LNCAP (cell line): ENCODE results near the gene PGF.

Experiments
- TF ChIP-seq, protein P1 (sequence below): fragments of 450-650 bp; IDR thresholded peaks from 2 replicates; pipeline ENCODE4 v1.5.1; 2017; ENCODE audit warnings: mild to moderate bottlenecking

PGF gene

DNA sequence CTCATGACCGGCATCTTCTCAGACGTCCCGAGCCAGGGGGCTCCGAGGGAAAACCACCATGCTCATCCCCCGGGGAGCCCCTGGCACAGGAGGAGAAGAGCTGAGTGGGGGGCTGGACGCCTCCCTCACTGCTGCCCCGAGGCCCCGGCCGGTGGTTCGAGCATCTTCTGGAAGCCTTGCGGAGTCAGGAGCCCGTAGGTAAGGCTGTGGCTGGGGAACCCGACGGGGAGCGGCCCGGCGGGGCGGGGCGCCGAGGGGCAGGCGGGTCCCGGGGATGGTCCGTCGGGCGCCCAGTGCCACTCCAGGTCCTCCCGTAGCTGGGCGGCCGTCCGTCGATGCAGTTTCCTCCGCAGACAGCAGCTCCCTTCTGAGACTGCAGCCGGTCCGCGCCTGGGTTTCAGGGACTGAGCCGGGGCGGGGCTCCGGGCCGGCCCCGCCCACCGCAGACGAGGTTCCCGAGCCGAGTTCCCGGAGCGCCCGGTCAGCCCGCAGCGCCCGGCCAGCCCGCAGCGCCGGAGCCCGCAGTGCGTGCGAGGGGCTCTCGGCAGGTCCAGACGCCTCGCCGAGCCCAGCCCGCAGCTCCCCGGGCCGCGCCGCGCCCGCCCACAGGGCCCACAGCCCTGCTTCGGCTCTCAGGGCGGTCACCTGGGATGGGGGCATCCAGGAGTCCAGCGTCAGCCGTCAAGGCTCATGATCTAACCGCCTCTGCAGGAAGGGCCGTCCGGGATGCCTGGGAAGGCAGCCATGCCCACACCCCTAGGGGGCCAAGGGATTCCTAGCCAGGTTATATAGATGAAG lies at the start of gene PGF:
Gene PGF, minus strand, starts transcription at position 369 of the 798 bp plus-strand sequence. Its CDS starts 355 bp downstream, at position 14.
- TF ChIP-seq, protein P1, sequence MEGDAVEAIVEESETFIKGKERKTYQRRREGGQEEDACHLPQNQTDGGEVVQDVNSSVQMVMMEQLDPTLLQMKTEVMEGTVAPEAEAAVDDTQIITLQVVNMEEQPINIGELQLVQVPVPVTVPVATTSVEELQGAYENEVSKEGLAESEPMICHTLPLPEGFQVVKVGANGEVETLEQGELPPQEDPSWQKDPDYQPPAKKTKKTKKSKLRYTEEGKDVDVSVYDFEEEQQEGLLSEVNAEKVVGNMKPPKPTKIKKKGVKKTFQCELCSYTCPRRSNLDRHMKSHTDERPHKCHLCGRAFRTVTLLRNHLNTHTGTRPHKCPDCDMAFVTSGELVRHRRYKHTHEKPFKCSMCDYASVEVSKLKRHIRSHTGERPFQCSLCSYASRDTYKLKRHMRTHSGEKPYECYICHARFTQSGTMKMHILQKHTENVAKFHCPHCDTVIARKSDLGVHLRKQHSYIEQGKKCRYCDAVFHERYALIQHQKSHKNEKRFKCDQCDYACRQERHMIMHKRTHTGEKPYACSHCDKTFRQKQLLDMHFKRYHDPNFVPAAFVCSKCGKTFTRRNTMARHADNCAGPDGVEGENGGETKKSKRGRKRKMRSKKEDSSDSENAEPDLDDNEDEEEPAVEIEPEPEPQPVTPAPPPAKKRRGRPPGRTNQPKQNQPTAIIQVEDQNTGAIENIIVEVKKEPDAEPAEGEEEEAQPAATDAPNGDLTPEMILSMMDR, result no peak

DNA sequence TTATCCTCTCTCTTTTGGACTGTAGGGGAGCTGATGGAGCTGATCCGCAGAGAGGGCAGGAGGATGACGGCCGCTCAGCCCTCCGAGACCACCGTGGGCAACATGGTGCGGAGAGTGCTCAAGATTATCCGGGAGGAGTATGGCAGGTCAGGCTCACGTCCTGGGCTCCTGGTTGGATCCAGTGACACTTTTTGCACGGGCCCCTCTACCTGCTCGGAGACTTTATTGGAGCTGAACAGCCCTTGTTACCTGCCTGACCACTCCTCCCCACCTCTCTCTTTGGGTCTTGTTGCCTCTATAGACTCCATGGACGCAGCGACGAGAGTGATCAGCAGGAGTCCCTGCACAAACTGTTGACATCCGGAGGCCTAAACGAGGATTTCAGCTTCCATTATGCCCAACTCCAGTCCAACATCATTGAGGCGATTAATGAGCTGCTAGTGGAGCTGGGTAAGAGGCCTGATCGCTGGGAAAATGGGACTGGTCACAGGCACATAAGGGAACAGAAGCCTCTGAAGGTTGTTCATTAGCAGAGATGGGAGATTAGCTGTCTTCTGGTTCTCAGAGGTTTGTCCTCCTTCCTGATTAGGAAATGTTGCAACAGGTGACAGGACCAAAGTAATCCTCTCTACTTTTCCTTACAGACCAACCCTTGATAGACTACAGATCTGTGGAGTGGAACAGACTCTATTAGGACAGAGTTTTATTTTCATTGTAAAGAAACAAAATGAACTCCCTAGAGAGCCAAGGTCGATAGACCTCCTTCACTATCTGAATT lies 48.0 kb upstream of the PGF start:
- TF ChIP-seq, protein P1, result no peak

DNA sequence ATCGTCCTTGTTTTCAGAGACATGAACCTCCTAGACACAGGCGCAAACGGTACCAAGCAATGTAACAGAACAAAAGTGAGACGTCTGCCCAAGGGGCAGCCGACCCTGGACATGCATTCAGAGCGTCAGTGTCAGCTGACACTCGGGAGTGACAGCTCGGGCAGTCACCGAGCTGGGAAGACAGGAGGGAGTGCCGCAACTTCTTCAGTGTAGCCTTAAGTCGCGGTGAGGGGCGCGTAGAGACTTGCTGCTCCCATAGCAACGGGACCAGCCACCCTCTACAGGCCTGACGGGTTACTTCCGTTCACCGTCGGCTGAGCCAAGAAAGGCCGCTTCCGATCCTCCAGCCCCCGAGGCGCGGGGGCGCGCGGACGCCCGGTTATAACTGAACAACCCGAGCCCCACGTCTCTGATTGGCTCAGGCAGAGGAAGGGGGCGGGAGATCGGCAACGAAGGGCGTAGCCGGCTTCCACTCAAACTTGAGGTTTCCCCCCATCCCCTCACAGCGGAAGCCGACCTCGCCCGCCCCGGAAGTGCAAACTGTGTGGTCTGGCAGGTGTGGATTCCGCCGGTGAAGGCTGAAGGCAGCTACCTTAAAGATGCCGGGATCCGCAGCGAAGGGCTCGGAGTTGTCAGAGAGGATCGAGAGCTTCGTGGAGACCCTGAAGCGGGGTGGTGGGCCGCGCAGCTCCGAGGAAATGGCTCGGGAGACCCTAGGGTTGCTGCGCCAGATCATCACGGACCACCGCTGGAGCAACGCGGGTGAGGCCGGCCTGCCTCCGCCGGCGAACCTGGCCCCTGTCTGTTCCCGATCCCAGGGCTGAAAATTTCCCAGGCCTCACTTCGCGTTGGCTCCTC lies 47.2 kb upstream of the PGF start, which contains the start of gene EIF2B2:
Gene EIF2B2, plus strand, starts transcription at position 530 of the 858 bp plus-strand sequence. Its CDS starts 70 bp downstream, at position 600.
- TF ChIP-seq, protein P1, result no peak

DNA sequence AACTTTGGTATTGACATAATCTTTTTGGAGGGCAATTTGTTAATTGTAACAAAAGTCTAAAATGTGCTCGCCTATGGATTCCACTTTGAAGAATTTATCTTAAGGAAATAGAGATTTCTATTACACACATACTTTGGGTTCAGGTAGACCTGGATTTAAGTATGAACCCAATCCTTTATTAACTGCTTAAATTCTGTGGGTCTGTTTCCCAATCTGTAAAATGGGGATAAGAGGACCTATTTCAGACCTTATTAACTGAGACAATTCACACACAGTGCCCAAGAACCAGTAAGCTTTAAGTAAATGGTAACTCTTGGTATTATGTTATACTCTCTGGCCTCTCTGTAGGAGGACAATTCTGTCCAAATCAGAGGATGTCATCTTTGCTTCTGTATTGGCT lies 46.5 kb upstream of the PGF start:
- TF ChIP-seq, protein P1, result no peak

DNA sequence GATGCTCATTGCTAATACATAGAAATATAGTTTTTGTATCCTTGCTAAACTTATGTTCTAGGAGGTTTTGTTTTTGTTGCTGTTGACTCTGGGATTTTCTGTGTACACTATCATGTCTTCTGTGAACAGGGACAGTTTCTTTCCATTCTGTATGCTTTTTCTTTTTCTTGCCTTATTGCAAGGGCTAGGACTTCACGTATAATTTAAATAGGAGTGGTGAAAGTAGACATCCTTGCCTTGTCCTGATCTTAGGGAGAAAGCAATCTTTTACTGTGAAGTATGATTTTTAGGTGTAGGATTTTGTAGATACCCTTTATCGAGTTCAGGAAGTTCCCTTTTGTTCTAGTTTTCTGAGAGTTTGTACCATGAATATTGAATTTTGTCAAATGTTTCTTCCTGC lies 45.9 kb upstream of the PGF start:
- TF ChIP-seq, protein P1, result no peak

DNA sequence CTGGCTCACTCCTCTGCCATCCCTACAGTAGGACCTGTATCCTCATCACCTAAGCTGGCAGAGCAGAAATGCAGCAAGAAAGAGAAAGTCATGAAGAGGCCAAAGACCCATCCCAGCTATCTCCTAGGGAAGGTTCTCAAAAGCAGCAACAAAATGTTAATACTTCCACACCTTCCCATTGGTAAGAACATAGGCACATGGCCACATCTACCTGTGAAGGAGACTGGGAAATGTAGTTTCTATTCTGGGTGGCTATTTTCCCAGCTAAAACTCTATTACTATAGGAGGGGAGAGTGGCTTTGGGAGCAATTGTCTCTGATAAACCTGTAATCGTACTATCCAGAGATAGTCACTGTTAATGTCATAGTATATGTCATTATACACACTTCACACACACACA lies 33.6 kb upstream of the PGF start:
- TF ChIP-seq, protein P1, result no peak

DNA sequence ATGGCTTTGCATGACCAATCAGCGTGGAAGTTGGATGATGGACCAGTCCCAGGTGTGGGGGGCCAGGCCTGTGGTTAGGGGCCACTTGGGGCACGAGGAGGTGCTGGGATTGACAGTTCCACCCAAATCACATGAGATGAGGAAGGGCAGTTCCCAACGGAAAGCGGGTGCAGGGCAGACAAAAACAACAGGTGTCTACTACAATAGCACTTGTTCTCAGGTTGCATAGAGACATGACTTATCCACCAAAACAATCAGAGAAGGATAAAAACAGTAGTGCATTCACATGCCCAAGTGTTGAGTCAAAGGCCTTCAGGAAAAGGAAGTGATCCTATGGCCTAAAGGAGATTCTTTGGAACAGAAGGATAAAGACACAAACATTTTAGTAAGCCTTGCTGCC lies 32.7 kb upstream of the PGF start:
- TF ChIP-seq, protein P1, result no peak
